ENCODE data around the gene SLC34A2. TPM values are rescaled to one million over a fixed set of nuclear protein-coding genes. Genes with fewer than 3 reads are reported as not detected.
"Not testable (repeated sequence)": the region's sequence is repeated elsewhere in the genome, so short reads cannot be mapped to it uniquely, and the experiment has no call there.

SLC34A2 gene, protein sequence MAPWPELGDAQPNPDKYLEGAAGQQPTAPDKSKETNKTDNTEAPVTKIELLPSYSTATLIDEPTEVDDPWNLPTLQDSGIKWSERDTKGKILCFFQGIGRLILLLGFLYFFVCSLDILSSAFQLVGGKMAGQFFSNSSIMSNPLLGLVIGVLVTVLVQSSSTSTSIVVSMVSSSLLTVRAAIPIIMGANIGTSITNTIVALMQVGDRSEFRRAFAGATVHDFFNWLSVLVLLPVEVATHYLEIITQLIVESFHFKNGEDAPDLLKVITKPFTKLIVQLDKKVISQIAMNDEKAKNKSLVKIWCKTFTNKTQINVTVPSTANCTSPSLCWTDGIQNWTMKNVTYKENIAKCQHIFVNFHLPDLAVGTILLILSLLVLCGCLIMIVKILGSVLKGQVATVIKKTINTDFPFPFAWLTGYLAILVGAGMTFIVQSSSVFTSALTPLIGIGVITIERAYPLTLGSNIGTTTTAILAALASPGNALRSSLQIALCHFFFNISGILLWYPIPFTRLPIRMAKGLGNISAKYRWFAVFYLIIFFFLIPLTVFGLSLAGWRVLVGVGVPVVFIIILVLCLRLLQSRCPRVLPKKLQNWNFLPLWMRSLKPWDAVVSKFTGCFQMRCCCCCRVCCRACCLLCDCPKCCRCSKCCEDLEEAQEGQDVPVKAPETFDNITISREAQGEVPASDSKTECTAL
- under 1 TPM; 0.16 to 0.44 (median 0.20) TPM for total RNA-seq
- under 1 TPM; under 0.01 to 0.18 (median 0.06) TPM for polyA plus RNA-seq
- long read RNA-seq, donor 1, result 0 reads
- long read RNA-seq, donor 2, result 0 reads

DNA sequence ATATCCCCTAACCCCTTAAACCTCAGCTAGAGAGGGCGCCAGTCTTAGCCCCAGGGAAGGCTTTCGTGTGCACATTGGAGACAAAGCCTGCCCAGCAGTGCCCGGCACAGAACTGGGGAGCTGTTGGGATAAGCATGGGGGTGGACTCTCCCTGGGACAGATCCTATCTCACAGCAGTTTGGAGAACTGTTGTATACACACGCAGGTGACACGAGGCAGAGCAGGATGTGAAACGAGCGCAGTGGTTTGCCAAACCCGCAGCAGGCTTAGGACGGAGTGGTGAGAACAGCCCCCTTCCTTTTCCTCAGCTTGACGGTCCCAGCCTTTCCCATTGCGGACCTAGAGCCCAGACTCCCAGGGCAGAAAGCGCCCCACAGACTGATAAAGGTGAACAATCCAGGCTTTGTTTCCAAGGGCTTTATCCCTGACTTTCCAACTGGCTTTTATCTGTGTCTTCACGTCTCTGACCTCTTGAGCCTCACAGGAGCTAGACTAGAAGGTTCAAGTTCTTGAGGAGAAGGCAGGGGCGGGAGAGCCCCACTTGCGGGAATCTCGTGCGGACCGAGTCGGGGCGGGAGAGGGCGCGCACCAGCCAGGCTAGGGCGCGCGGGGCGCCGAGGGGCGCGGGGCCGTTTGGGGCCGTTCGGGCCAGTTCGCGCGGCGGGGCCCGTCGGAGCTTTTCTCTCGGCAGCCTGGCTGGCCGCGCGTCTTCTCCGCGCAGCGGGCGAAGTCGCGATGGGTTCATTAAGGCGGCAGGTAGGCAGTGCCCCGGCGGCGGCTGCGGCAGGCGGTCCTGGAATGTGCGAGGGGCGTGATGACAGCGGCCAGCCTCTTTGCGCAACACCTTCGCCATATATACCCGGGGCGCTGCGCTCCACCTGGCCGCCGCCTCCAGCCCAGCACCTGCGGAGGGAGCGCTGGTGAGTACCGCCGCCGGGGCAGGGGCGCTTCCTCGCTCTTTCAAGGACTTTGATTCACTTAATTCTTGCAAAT, at the start of gene SLC34A2:
Gene SLC34A2 (plus strand): TSS at position 881 of the 993 bp plus-strand sequence. CDS start 6,650 bp downstream, outside the sequence.
- Histone ChIP-seq H3K9me3 (no peaks in the 10 kb centered on the region), H3K36me3 (ENCODE audit: insufficient read depth in 1 of 2, low read depth in 1 of 2) (no peaks in the 10 kb centered on the region), H3K4me3 (no peak within 1 kb of the TSS), H3K27ac (no peak within 1 kb of the TSS), H3K27me3 (ENCODE audit: insufficient read depth in 3 of 3, low read length in 2 of 3) (peaks cover 6 to 31% (median 11%) of the 10 kb centered on the region in 3 donors), H3K4me1 (no peaks in the 10 kb centered on the region)
- intact Hi-C loops (cut with DNase I), result no loop called here
- no peak for TF ChIP-seq CTCF (IDR thresholded peaks at IDR 0.05)
- DNase-seq (no peak), ATAC-seq (no peak)
- WGBS, 3 donors, result 8 to 12% (median 11%) methylated on average over 45 to 71 of the region's 71 CpGs

DNA sequence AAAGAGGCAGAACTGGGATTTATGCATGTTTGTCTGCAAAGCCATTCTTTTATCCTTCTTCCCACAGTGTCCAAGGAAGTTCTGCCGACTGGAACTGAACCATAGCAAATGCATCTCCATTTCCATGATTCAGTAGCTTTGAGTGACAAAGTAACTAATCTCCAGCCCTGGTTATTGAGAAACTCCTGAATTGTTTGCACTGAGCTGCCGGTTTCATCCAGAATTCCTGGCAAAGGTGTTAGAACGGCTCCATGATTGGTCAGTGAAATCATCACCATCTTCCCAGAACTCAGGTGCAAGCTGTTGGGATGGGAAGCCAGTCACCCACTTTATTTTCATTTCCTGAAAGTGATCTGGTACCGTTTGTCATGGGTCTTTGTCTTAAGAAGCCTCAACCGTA, 47.0 kb upstream of the SLC34A2 start:
- intact Hi-C loops (cut with DNase I), result no loop called here
- Histone ChIP-seq H3K27ac (no peak overlapping the region), H3K4me1 (no peaks in the 10 kb centered on the region), H3K36me3 (ENCODE audit: insufficient read depth in 1 of 2, low read depth in 1 of 2) (no peaks in the 10 kb centered on the region), H3K9me3 (no peaks in the 10 kb centered on the region), H3K4me3 (no peak overlapping the region), H3K27me3 (ENCODE audit: insufficient read depth in 3 of 3, low read length in 2 of 3) (no peaks in the 10 kb centered on the region)
- WGBS, 3 donors, result 61 to 65% (median 62%) methylated on average over 5 of the region's 5 CpGs
- no peak for TF ChIP-seq CTCF (IDR thresholded peaks at IDR 0.05)
- ATAC-seq, result no peak
- DNase-seq, result no peak

GRCh38 chr4:25609976-25610375, 45.7 kb upstream of the SLC34A2 start:
- Histone ChIP-seq H3K4me3 (no peak overlapping the region), H3K27me3 (ENCODE audit: insufficient read depth in 3 of 3, low read length in 2 of 3) (no peaks in the 10 kb centered on the region), H3K27ac (no peak overlapping the region), H3K36me3 (ENCODE audit: insufficient read depth in 1 of 2, low read depth in 1 of 2) (no peaks in the 10 kb centered on the region), H3K9me3 (no peaks in the 10 kb centered on the region), H3K4me1 (no peaks in the 10 kb centered on the region)
- intact Hi-C loops (cut with DNase I), result no loop called here
- ATAC-seq (no peak), DNase-seq (no peak)
- no peak for TF ChIP-seq CTCF (IDR thresholded peaks at IDR 0.05)
- WGBS, 3 donors, result 88 to 93% (median 92%) methylated on average over 5 of the region's 5 CpGs

DNA sequence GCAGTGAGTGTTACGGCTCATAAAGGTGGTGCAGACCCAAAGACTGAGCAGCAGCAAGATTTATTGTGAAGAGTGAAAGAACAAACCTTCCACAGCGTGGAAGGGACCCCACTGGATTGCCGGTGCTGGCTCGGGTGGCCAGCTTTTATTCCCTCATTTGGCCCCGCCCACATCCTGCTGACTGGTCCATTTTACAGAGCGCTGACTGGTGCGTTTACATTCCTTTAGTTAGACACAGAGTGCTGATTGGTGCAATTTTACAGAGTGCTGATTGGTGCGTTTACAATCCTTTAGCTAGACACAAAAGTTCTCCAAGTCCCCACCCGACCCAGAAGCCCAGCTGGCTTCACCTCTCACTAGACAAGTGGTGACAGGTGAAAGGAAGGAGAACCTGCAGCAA, 42.0 kb upstream of the SLC34A2 start:
- H3K27me3 ChIP-seq (ENCODE audit: insufficient read depth in 3 of 3, low read length in 2 of 3); intact Hi-C loops (cut with DNase I); H3K4me3 ChIP-seq; H3K9me3 ChIP-seq; H3K36me3 ChIP-seq (ENCODE audit: insufficient read depth in 1 of 2, low read depth in 1 of 2); H3K27ac ChIP-seq; H3K4me1 ChIP-seq; DNase-seq; ATAC-seq: not testable (repeated sequence)
- 76 to 80% (median 79%) methylated on average over 9 of the region's 9 CpGs for WGBS, 3 donors
